Naive thymus-derived CD8-positive, alpha-beta T cell (primary cell): ENCODE results near the gene ST8SIA2. TPM values are rescaled to one million over a fixed set of nuclear protein-coding genes. Genes with fewer than 3 reads are reported as not detected.

Source experiments
- ATAC-seq, 2 donors: fragments of 150-1000 bp; cut with Tn5 transposase in 1 of 2; sonication (Bioruptor Pico), chemical (Tn5 transposase) in 1 of 2; 1 replicate in 1 of 2; 2 replicates in 1 of 2; pipeline ENCODE4 v1.10.0; 2021; ENCODE audit warnings: mild to moderate bottlenecking in 2 of 2, moderate library complexity in 2 of 2
- POLR2A ChIA-PET: fragments of 350-600 bp; sonication (Branson Sonifier 250); formaldehyde crosslinking; loops from one replicate; lab custom pipeline; 2021; ENCODE audit warnings: antibody characterized with exemption; lab: Charles Lee
- DNase-seq, 10 donors: peaks; one replicate each; pipeline versions ENCODE4 v3.0.0 to v3.0.0-alpha.2; 2020 to 2022
- H3K27ac Mint-ChIP-seq, 10 donors: one replicate each; pipeline ENCODE4 v1.8.0; 2020 to 2022; ENCODE audit warnings: mild to moderate bottlenecking in 10 of 10, mixed read lengths in 10 of 10, moderate library complexity in 4 of 10, inconsistent platforms in 1 of 10
- H3K27me3 Mint-ChIP-seq, 5 donors: one replicate each; pipeline ENCODE4 v1.8.0; 2021 to 2022; ENCODE audit warnings: mixed read lengths in 5 of 5
- H3K36me3 Mint-ChIP-seq, 3 donors: one replicate each; pipeline ENCODE4 v1.8.0; 2020 to 2022; ENCODE audit warnings: mixed read lengths in 3 of 3, mild to moderate bottlenecking in 2 of 3, inconsistent platforms in 1 of 3
- H3K4me1 Mint-ChIP-seq, 4 donors: one replicate each; pipeline ENCODE4 v1.8.0; 2021 to 2022; ENCODE audit warnings: mixed read lengths in 4 of 4
- H3K4me3 Mint-ChIP-seq, 10 donors: one replicate each; pipeline ENCODE4 v1.8.0; 2020 to 2022; ENCODE audit warnings: mild to moderate bottlenecking in 10 of 10, mixed read lengths in 10 of 10, moderate library complexity in 6 of 10, inconsistent platforms in 1 of 10
- H3K9me3 Mint-ChIP-seq, 9 donors: one replicate each; pipeline ENCODE4 v1.8.0; 2020 to 2022; ENCODE audit warnings: mixed read lengths in 9 of 9, mild to moderate bottlenecking in 3 of 9, inconsistent platforms in 1 of 9, moderate library complexity in 1 of 9
- polyA plus RNA-seq, 3 donors: library from polyadenylated mRNA; unstranded; fragments of 300-500 nt; fragmentation: Illumina TruSeq; gene quantifications; one replicate each; pipeline ENCODE4 v1.2.3, GENCODE V29; 2021
- total RNA-seq, 8 experiments: library from RNA in 2 of 8; stranded (reverse) in 2 of 8; gene quantifications; one replicate each; pipeline ENCODE4 v1.2.3 and lab custom pipeline; 2021 to 2026

Gene ST8SIA2
- total and polyA plus RNA-seq, 5 experiments from 2014 or later, result not detected

- H3K9me3 Mint-ChIP-seq, result no peaks in the 10 kb centered on the region
- H3K36me3 Mint-ChIP-seq, result no peaks in the 10 kb centered on the region
- H3K27ac Mint-ChIP-seq, result no peak overlapping the region
- ATAC-seq, result no peak
- no peaks in the 10 kb centered on the region for H3K4me1 Mint-ChIP-seq
- H3K4me3 Mint-ChIP-seq, result no peak overlapping the region
- peaks cover 2 to 41% (median 17%) of the 10 kb centered on the region in 5 donors for H3K27me3 Mint-ChIP-seq
- POLR2A ChIA-PET, result no interaction called here
- DNase-seq, result no peak
These were observed 9.1 kb downstream of the ST8SIA2 start for GRCh38 chr15:92402751-92403150.

- no peak for DNase-seq
- Mint-ChIP-seq H3K36me3 (no peaks in the 10 kb centered on the region), H3K27ac (no peak overlapping the region), H3K27me3 (peaks cover 0 to 38% (median 7%) of the 10 kb centered on the region in 5 donors), H3K4me1 (no peaks in the 10 kb centered on the region), H3K9me3 (no peaks in the 10 kb centered on the region), H3K4me3 (no peak overlapping the region)
- POLR2A ChIA-PET, result no interaction called here
- no peak for ATAC-seq
These were observed 12.3 kb downstream of the ST8SIA2 start for GRCh38 chr15:92405942-92406341.

GRCh38 chr15:92407321-92407720 lies 13.6 kb downstream of the ST8SIA2 start:
- H3K27me3 Mint-ChIP-seq, result peaks cover 2 to 42% (median 9%) of the 10 kb centered on the region in 5 donors
- no peaks in the 10 kb centered on the region for H3K36me3 Mint-ChIP-seq
- DNase-seq (no peak), ATAC-seq (no peak)
- POLR2A ChIA-PET, result no interaction called here
- no peak overlapping the region for H3K27ac Mint-ChIP-seq
- no peaks in the 10 kb centered on the region for H3K9me3 Mint-ChIP-seq
- H3K4me1 Mint-ChIP-seq, result peaks cover 0 to 2% (median 0%) of the 10 kb centered on the region in 4 donors
- no peak overlapping the region for H3K4me3 Mint-ChIP-seq

GRCh38 chr15:92407916-92408315 lies 14.2 kb downstream of the ST8SIA2 start:
- Mint-ChIP-seq H3K27me3 (peaks cover 2 to 36% (median 9%) of the 10 kb centered on the region in 5 donors), H3K4me1 (peaks cover 0 to 2% (median 0%) of the 10 kb centered on the region in 4 donors), H3K27ac (no peak overlapping the region), H3K9me3 (no peaks in the 10 kb centered on the region), H3K4me3 (no peak overlapping the region), H3K36me3 (no peaks in the 10 kb centered on the region)
- ATAC-seq, result no peak
- POLR2A ChIA-PET, result no interaction called here
- DNase-seq, result no peak

- Mint-ChIP-seq H3K4me1 (peaks cover 0 to 2% (median 0%) of the 10 kb centered on the region in 4 donors), H3K36me3 (no peaks in the 10 kb centered on the region), H3K27ac (no peak overlapping the region), H3K9me3 (no peaks in the 10 kb centered on the region), H3K27me3 (peaks cover 2 to 28% (median 5%) of the 10 kb centered on the region in 5 donors), H3K4me3 (no peak overlapping the region)
- no peak for DNase-seq
- POLR2A ChIA-PET, result no interaction called here
- no peak for ATAC-seq
These were observed 15.3 kb downstream of the ST8SIA2 start for GRCh38 chr15:92409006-92409405.

- no peaks in the 10 kb centered on the region for H3K36me3 Mint-ChIP-seq
- DNase-seq (no peak), ATAC-seq (no peak)
- POLR2A ChIA-PET, result no interaction called here
- H3K4me3 Mint-ChIP-seq, result no peak overlapping the region
- H3K9me3 Mint-ChIP-seq, result no peaks in the 10 kb centered on the region
- H3K27ac Mint-ChIP-seq, result no peak overlapping the region
- peaks cover 0 to 2% (median 0%) of the 10 kb centered on the region in 4 donors for H3K4me1 Mint-ChIP-seq
- peaks cover 2 to 28% (median 5%) of the 10 kb centered on the region in 5 donors for H3K27me3 Mint-ChIP-seq
These were observed 15.8 kb downstream of the ST8SIA2 start for GRCh38 chr15:92409521-92409920.

- Mint-ChIP-seq H3K27ac (no peak overlapping the region), H3K4me1 (peaks cover 0 to 2% (median 0%) of the 10 kb centered on the region in 4 donors), H3K36me3 (no peaks in the 10 kb centered on the region), H3K9me3 (no peaks in the 10 kb centered on the region), H3K27me3 (peaks cover 0 to 38% (median 6%) of the 10 kb centered on the region in 5 donors), H3K4me3 (no peak overlapping the region)
- DNase-seq, result no peak
- ATAC-seq, result no peak
- POLR2A ChIA-PET, result no interaction called here
These were observed 16.9 kb downstream of the ST8SIA2 start for GRCh38 chr15:92410537-92410936.

GRCh38 chr15:92411256-92411655 lies 17.6 kb downstream of the ST8SIA2 start:
- ATAC-seq (no peak), DNase-seq (no peak)
- POLR2A ChIA-PET, result no interaction called here
- no peaks in the 10 kb centered on the region for H3K36me3 Mint-ChIP-seq
- H3K4me3 Mint-ChIP-seq, result no peak overlapping the region
- H3K9me3 Mint-ChIP-seq, result no peaks in the 10 kb centered on the region
- no peak overlapping the region for H3K27ac Mint-ChIP-seq
- H3K27me3 Mint-ChIP-seq, result peaks cover 0 to 45% (median 9%) of the 10 kb centered on the region in 5 donors
- H3K4me1 Mint-ChIP-seq, result peaks cover 0 to 5% (median 0%) of the 10 kb centered on the region in 4 donors

- peaks cover 0 to 5% (median 0%) of the 10 kb centered on the region in 4 donors for H3K4me1 Mint-ChIP-seq
- DNase-seq, result no peak
- no peak overlapping the region for H3K4me3 Mint-ChIP-seq
- peaks cover 0 to 55% (median 11%) of the 10 kb centered on the region in 5 donors for H3K27me3 Mint-ChIP-seq
- H3K27ac Mint-ChIP-seq, result no peak overlapping the region
- no peaks in the 10 kb centered on the region for H3K36me3 Mint-ChIP-seq
- H3K9me3 Mint-ChIP-seq, result no peaks in the 10 kb centered on the region
- no peak for ATAC-seq
- POLR2A ChIA-PET, result no interaction called here
These were observed 19.8 kb downstream of the ST8SIA2 start for GRCh38 chr15:92413510-92413909.

GRCh38 chr15:92415639-92416297 lies 22.1 kb downstream of the ST8SIA2 start:
- no peak for DNase-seq
- H3K27ac Mint-ChIP-seq, result no peak overlapping the region
- no peaks in the 10 kb centered on the region for H3K9me3 Mint-ChIP-seq
- no peak overlapping the region for H3K4me3 Mint-ChIP-seq
- H3K36me3 Mint-ChIP-seq, result no peaks in the 10 kb centered on the region
- peaks cover 0 to 39% (median 11%) of the 10 kb centered on the region in 5 donors for H3K27me3 Mint-ChIP-seq
- peaks cover 0 to 5% (median 0%) of the 10 kb centered on the region in 4 donors for H3K4me1 Mint-ChIP-seq
- POLR2A ChIA-PET, result no interaction called here
- ATAC-seq, result no peak

GRCh38 chr15:92416557-92416956 lies 22.9 kb downstream of the ST8SIA2 start:
- H3K4me3 Mint-ChIP-seq, result no peak overlapping the region
- H3K9me3 Mint-ChIP-seq, result no peaks in the 10 kb centered on the region
- H3K36me3 Mint-ChIP-seq, result no peaks in the 10 kb centered on the region

GRCh38 chr15:92417716-92418115 lies 24.0 kb downstream of the ST8SIA2 start:
- POLR2A ChIA-PET, result no interaction called here
- peaks cover 0 to 26% (median 8%) of the 10 kb centered on the region in 5 donors for H3K27me3 Mint-ChIP-seq
- DNase-seq (no peak), ATAC-seq (no peak)
- H3K27ac Mint-ChIP-seq, result no peak overlapping the region
- peaks cover 0 to 3% (median 0%) of the 10 kb centered on the region in 4 donors for H3K4me1 Mint-ChIP-seq
- no peaks in the 10 kb centered on the region for H3K9me3 Mint-ChIP-seq
- H3K4me3 Mint-ChIP-seq, result no peak overlapping the region
- no peaks in the 10 kb centered on the region for H3K36me3 Mint-ChIP-seq

More at GRCh38 chr15:92416557-92416956, 22.9 kb downstream of the ST8SIA2 start:
- Mint-ChIP-seq H3K4me1 (peaks cover 0 to 5% (median 0%) of the 10 kb centered on the region in 4 donors), H3K27ac (no peak overlapping the region), H3K27me3 (peaks cover 0 to 32% (median 8%) of the 10 kb centered on the region in 5 donors)
- DNase-seq (no peak), ATAC-seq (no peak)
- POLR2A ChIA-PET, result no interaction called here

- DNase-seq (no peak), ATAC-seq (no peak)
- Mint-ChIP-seq H3K27me3 (peaks cover under 1 to 30% (median 9%) of the 10 kb centered on the region in 5 donors), H3K4me3 (no peak overlapping the region), H3K27ac (no peak overlapping the region), H3K9me3 (no peaks in the 10 kb centered on the region), H3K36me3 (no peaks in the 10 kb centered on the region), H3K4me1 (peaks cover 0 to 3% (median 0%) of the 10 kb centered on the region in 4 donors)
- POLR2A ChIA-PET, result no interaction called here
These were observed 25.2 kb downstream of the ST8SIA2 start for GRCh38 chr15:92418864-92419263.
